HG02885 (cell line): Measurements from ENCODE around the gene PRTFDC1.

Experiments used
- ATAC-seq: cut with Tn5 transposase; IDR thresholded peaks from one replicate; pipeline ENCODE4 v1.9.1; 2021; ENCODE audit warnings: mild to moderate bottlenecking; ENCODE audit not compliant: unreplicated experiment, poor library complexity

PRTFDC1 gene

DNA sequence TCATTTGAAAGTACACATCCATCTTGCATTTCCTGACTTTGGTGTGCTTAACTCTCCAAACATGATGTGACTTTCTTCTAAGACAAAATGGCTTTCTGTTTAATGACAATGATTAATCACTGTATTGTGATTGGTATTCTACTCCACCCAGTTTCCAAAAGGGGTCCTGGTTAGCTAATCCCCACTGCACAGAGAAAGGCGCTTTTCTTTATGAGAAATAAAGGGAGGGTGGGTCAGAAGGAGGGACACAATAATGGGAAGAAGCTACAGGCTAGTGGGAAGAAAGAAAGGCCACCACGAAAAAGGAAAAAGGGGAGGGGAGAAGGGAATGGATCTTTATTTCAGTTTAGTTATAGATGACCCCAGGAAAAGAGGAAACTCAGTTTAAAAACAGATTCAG, 69.2 kb downstream of the PRTFDC1 start:
- ATAC-seq, result no peak

DNA sequence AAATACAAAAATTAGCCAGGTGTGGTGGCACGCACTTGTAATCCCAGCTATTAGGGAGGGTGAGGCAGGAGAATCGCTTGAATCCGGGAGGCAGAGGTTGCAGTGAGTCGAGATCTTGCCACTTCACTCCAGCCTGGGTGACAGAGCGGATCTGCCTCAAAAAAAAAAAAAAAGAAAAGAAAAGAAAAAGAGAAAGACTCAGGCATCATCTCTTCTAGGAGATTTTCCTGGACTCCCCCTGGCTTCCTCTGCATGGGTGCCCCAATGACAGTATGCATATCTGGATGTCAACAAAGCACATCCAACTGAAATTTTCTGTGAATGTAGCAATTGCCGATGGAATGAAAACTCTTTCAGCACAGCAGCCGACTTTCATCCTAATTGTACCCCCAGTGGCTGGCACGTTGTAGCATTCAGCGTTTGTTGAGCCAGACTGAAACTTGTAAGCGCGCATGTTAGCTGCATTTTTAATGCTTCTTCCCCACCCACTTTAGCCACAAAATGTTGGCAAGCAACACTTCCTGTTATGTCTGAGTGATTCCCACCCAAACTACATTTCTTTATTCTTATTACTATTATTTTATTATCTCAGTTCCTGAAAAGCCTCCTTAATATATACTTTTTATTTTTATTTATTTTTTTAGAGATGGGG, 70.2 kb downstream of the PRTFDC1 start:
- ATAC-seq, result peak; percentile 80

DNA sequence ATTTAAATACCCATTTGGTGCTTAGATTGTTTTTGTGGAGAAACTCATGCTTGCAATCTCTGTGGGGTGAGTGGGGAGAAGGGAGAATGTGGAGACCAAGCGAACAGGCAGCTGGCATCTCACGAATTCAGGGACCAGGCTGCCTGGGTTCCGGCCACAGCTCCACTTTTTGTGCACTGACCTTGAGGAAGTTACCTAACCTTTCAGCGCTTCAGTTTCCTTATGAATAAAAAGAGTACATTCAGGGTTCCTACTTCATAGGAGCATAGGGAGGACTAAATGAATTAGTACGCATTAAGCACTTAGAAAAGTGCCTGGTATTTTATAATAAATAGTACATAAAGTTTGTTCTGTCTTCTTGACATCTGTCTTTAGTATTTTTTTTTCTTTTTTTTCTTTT, 72.5 kb downstream of the PRTFDC1 start:
- no peak for ATAC-seq

DNA sequence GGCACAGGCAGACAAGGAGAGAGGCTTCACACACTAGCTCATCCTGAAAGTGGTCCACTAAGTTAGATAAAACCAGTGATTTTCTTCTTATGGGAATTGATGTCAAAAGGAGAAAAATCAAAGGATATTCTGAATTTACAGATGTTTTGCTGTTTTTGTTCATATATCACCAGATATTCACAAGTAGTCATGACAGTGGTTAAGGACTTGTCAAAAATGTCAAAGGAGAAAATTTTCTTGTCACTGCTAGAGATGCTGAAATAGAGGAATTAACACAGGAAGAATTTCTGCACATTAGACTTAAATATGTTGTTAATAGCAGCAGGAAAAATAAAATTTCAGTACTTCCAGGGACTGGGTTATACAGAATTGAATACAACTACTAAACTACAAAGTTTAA, 78.3 kb downstream of the PRTFDC1 start:
- ATAC-seq, result no peak

DNA sequence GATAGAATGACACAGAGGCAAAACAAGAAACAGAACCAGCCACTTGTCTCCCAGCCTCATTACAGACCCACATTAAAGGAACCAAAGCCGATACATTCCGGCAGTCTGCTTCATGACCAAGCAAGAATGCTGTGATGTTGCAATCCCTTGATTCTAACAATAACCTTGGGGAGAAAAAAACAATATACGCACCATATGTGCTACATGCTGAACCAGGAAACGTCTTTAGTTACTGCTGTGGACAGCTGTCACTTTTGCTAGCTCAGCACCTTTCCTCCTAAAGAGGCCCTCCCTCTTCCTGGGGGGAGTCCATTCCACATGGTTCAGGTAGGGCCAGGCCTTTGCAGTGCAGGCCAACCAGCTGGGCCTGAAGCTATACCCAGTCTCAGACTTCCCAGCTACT, 79.1 kb downstream of the PRTFDC1 start:
- no peak for ATAC-seq

DNA sequence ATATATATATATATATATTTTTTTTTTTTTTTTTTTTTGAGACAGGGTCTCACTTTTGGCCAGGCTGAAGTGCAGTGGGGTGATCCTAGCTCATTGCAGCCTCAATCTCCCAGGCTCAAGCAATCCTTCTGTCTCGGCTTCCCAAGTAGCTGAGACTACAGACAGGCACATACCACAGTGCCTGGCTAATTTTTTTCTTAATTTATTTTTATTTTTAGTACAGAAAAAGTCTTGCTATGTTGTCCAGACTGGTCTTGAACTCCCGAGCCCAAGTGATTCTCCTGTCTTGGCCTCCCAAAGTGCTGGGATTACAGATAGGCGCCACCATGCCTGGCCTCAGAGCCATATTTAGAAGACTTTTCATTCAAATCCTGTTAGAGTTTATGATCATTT, 79.6 kb downstream of the PRTFDC1 start:
- ATAC-seq, result no peak

DNA sequence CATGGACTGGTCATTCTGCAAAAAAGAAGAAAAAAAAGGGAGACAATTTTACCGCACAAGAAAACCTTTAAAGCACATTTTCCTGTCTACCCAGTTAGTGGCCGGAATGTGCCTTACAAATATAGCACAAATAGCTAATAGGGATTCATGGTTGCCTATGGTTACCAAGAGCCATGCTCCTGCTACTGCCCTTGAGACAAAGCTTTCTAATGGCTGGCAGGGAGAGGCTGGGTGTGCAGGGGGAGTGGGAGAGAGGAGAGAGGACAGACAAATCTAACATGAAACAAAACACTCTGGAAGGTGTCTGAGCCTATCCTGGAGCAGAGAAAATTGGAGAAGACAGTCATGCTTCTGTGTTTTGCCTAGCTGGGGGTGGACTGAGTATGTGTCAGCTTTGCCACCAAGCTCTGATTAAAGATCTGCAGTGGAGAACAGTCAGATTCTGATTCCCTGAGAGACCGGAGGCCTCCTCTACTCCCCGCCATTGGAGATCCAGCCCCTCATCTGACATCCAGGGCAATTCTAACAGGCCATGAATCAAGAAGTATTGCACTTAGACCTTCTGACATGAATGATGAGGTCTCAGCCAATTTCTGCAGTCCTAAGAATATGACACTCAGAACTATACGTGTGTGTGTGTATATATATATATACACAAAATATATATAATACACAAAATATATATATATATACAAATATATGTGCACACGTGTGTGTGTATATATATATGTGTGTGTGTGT, 80.2 kb downstream of the PRTFDC1 start:
- no peak for ATAC-seq

DNA sequence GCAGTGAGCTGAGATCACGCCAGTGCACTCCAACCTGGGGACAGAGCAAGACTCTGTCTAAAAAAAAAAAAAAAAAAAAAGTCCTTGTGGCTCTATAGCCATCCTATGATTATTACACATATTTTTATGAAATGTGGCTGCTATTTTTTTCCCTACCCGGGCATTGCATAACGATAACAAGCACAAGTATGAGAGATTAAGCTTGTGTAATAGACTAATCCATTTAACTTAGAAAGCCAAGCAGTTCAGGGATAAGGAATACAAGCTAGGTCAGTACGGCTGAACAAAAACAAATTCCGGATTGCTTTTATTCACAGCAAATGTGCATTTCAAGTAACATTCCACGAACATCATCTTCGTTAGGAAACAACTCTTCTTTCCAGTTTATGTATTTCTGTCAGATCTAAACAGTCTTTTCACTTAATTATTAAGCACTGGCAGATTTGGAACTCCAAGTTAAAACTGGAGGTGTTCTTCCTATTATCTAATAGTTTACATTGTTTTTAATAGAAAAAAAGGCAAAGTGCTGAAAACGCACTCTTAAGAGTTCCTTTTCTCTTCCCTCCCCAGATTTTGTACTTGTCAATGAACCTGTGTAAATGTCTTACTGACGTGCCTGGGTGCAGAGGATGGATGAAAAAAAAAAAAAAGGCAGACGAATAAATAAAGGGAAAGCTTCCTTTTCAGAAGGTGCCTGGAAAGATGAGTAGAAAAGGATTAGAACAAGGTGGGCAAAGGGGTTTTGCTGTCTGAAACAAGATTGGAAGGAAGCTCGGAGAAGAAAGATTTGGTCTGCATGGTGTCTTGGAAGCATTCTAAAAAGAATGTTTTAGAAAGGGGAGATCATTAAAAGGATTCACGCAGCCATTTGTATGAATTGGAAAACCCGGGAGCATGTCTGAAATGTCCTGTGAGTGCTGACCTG, 81.1 kb downstream of the PRTFDC1 start:
- no peak for ATAC-seq

DNA sequence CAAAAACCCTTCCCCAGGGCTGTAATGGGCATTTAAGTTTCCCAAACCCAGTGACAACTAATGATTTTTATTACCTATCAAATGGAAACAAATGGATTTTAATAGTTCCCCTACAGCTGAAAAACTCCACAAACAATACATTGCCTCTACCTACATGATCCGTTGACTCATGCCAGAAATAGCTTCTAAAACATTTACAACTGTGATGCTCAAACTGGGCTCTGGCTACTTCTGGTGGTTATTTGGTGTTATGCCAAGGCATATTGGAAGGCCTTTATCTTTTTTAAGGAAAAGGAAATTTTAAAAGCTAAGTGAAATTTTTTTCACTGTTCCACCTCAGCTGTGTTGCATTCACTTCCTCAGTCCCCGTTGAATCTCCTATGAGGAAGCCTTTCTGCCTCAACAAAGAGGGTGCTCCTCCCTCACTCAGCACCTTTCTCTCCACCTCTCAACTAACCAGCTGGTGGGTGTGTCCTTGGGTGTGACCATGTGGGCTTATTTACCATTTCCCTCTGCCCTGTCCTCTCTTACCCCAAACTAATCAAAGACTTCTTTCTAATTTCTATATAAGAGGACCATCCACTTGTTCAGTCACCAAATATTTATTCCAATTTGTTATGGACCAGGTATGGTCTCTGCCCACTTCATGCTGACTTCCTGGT, 82.9 kb downstream of the PRTFDC1 start:
- ATAC-seq, result no peak

DNA sequence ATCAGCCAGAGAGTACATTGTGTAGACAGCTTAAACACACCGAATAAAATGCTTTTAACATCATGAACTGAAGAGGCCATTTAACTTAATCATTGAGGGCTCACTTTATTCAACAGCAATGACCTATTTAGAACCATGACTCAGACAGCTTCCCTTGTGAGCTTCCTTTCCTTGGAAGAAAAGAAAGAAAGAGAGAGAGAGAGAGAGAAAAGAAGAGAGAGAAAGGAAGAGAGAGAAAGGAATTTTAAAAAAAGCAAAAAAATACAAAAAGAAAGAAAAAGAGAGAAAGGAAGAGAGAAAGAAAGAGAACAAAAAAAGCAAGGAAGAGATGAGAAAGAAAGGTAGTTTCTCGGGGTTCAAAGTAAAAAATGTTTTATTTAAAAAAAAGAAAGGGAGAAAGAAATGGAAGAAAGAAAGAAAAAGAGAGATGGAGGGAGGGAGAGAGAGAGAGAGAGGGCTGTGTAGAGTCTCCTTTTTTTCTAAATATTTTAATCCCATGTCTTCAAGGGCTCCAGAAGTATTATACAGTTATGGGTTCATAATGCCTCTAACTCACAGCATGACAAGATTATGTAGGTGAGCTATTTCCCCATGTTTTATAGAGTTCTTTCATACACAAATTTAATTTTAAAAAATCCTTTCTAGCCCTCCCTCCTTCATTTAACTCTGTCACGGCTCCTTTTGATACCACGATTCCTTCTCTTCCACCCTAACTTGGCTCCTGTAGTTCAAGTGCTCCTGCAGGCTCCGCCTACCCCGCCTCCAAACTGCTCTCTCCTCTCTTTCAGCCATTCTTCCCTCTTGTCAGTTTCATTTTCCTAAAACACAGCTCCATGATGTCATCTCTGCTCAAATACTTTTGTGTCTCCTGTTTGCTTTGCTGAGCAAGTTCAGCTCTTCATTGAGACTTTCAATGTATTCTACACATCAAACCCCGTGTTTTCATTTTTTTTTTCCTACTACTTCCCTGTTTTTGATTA, 85.5 kb downstream of the PRTFDC1 start:
- no peak for ATAC-seq

DNA sequence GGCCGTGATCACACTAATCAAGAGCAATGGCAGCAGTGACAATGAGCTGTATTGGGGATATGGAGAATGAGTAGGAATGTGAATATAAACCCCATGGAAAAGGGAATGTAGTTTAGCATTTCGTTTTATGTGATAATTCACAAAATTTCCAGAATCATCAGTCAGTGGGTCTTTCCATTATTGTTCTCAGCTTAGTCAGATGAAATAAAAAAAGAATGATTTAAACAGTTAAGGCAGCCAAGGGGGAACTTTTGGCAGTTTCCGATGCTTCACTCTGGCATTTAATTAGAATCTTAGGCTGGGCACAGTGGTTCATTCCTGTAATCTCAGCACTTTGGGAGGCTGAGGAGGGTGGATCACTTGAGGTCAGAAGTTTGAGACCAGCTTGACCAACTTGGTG, 86.6 kb downstream of the PRTFDC1 start:
- no peak for ATAC-seq

DNA sequence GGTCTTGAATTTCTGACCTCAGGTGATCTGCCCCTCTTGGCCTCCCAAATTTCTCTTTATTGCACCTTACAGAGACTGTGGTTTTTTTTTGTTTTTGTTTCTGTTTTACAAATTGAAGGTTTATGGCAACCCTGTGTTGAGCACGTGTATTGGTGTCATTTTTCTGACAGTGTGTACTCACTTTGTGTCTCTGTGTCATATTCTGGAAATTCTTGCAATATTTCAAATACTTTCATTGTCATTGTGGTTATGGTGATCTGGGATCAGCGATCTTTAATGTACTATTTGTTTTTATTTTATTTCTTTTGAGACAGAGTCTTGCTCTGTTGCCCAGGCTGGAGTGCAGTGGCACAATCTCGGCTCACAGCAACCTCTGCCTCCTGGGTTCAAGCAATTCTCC, 89.8 kb downstream of the PRTFDC1 start:
- ATAC-seq, result no peak

DNA sequence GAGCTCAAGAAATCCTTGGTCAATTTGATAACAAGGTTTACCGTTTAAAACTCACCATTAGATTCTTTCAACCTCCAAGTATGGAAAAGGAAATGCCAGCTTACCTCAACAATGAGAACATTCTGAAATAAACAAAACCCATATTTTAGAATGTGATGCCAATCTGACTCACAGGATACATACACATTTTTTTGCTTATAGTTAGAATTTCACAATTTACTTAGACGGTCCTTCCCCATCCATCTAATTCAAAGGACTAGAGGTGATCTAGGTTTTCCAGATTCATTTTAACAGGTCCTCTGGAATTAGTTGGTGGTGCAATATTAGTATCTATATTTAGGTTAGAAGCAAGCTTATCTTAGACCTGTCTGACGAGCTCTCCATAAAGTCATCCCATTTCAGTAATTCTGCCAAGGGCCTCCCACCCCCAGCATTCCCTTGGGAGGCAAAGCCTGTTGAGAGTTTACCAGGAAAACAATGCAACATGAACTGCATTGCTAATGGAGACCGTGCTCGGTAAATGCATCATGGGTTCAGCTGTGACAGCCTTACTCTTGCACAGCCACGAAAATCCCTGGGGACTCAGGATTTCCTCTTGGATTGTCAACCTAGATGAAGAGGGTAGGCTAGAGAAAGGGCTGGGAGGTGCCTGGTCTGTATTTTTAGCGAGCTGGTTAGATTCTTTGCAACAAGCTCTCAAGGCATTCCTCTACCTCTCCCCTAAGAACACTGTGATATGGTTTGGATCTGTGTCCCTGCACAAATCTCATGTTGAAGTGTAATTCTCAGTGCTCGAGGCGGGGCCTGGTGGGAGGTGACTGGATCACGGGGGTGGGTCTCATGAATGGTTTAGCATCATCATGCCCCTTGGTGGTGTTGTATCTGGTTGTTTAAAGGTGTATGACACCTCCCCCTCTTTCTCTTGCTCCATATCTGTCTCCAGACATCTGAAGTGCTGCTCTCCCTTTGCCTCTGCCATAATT, 93.8 kb downstream of the PRTFDC1 start:
- ATAC-seq, result no peak

DNA sequence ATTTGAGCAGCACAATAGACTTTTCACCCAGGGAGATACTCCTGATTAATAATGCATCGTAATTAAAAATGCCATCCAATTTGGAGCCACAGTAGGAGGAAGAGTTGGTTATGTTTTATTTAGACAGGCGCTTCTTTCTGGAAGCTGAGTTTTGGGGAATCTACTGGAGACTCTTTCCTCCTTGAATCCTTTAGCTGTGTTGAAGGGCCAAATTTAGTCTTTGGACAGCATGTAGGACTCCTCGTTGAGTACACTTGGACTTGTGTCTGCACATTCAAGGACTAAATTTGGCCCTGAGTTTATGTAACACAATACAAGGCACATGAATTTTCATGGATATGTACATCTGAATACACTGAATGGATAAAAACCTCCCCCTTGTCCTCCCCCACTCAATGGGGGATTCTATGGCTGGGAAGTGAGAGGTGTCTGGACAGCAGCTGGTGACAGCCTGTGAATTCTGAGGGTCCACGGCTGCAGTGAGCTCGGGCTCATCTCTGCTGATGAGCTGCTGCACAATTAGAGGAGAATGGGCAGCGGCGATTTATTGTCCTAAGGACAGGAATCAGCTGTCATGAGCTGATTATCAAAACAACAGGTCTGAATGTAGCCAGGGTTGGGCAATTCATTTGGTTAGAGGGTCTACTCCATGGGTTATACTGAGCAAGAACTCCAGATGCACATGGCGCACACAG, 95.2 kb downstream of the PRTFDC1 start:
- ATAC-seq, result no peak

DNA sequence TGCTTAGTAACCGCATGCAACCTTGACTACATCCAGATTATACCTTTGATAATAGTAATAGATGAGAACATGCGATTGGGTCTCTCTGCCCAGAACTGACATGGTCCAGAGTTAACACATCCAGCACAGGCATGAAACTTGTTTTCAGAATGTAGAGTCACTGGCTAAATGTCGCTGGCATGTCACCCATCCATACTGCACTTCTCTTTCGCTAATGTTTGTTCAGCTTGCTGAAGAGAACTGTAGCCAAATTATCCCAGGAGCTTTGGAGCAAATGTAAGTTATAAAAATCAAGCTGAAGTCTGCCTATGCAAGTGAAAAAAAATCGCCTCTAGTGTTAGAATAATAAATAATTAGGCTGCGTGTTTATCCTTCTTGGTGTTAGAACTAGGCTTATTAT, 98.2 kb downstream of the PRTFDC1 start:
- no peak for ATAC-seq

DNA sequence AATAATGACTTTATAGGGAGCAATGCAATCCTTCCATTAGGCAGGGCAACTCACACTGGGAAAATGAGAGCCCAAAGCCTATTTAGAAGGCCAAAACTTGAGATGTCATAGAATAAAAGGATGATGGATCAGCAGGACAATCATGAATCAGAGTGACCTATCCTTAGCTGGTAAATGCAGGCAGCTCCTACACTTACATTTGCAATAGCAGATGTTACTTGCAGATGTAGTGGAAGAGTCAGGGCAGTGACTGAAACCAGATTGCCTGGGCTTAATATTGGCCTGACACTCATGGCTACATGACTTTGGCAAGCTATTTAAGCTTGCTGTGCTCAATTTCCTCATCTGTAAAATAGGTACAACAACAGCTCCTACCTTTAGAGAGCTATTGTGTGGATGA, 98.7 kb downstream of the PRTFDC1 start:
- no peak for ATAC-seq

DNA sequence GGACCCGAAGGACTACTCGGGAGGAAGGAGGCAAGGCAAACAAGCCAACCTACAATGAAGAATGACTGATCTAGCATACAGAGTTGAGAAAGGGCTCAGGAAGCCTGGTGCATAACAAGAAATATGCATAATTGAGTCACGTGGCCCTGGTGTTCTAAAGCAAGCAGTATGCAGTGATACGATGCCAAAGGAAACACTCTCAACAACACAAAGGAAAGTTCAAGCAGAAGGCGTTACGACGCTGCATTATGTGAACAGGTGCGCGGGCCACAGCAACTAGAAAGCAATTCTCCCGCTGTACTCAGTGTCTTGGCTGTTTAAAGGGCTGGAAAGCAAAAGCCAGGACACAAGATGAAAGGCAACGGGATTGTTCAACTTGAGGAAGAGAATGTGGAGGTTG, 100.8 kb downstream of the PRTFDC1 start:
- no peak for ATAC-seq
